ENCODE data around the gene SLC25A24.
"Not testable (repeated sequence)": the region's sequence is repeated elsewhere in the genome, so short reads cannot be mapped to it uniquely, and the experiment has no call there.

Gene SLC25A24

DNA sequence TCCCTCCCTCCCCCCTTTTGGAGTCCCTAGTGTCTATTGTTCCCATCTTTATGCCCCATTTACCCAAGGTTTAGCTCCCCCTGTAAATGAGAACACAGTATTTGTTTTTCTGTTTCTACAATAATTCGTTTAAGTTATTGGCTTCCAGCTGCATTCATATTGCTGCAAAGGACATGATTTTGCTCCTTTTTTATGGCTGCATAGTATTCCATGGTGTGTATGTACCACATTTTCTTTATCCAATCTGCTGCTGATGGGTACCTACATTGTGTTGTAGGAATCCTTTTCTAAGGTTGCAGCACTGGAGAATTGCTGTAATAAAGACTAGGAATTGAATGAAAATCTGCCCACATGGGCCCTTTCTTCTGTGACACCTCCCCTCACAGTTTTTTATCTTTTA lies 6.8 kb downstream of the SLC25A24 start:
- no peak for DNase-seq

GRCh38 chr1:108192581-108192980 lies 7.6 kb downstream of the SLC25A24 start:
- DNase-seq = no peak

- no peak for DNase-seq
These were observed 9.3 kb downstream of the SLC25A24 start for GRCh38 chr1:108190686-108191416.

- DNase-seq = no peak
These were observed 10.0 kb downstream of the SLC25A24 start for GRCh38 chr1:108190001-108190634.

- DNase-seq = no peak
These were observed 11.3 kb downstream of the SLC25A24 start for GRCh38 chr1:108188801-108189200.

- DNase-seq = no peak
These were observed 17.0 kb downstream of the SLC25A24 start for GRCh38 chr1:108182959-108183700.

GRCh38 chr1:108179018-108179417 lies 21.1 kb downstream of the SLC25A24 start:
- DNase-seq = no peak

DNA sequence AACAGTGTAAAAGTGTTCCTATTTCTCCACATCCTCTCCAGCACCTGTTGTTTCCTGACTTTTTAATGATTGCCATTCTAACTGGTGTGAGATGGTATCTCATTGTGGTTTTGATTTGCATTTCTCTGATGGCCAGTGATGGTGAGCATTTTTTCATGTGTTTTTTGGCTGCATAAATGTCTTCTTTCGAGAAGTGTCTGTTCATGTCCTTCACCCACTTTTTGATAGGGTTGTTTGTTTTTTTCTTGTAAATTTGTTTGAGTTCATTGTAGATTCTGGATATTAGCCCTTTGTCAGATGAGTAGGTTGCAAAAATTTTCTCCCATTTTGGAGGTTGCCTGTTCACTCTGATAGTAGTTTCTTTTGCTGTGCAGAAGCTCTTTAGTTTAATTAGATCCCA lies 37.7 kb downstream of the SLC25A24 start:
- not testable (repeated sequence) for DNase-seq

DNA sequence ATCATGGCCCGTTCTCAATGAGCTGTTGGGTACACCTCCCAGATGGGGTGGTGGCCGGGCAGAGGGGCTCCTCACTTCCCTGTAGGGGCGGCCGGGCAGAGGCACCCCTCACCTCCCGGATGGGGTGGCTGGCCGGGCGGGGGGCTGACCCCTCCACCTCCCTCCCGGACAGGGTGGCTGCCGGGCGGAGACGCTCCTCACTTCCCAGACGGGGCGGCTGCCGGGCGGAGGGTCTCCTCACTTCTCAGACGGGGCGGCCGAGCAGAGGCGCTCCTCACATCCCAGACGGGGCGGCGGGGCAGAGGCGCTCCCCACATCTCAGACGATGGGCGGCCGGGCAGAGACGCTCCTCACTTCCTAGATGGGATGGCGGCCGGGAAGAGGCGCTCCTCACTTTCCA lies 40.2 kb downstream of the SLC25A24 start:
- not testable (repeated sequence) for DNase-seq

DNA sequence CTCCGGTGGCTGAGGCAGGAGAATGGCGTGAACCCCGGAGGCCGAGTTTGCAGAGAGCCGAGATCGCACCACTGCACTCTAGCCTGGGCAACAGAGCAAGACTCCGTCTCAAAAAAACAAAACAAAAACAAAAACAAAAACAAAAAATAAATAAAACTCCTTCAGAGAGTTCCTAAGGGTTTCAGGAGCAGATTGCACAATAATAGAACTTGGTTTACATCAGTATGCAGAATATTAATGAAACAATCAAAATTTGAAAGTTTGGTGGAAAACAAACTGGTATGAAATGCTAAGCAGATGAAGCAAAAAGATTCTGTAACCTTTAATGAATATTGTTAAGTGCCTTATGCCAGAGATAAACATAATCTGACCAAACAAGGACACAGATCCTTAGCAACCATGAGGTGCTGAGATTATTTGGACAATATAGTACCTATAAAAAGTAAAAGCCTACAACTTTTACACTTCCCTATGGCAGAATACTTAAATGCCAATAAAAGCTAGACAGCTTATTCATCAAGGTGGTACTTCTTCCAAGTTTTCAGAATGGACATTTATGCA lies 41.2 kb downstream of the SLC25A24 start:
- DNase-seq = no peak

GRCh38 chr1:108154314-108154713 lies 45.8 kb downstream of the SLC25A24 start:
- DNase-seq = no peak

- no peak for DNase-seq
These were observed 47.3 kb downstream of the SLC25A24 start for GRCh38 chr1:108152782-108153222.

DNA sequence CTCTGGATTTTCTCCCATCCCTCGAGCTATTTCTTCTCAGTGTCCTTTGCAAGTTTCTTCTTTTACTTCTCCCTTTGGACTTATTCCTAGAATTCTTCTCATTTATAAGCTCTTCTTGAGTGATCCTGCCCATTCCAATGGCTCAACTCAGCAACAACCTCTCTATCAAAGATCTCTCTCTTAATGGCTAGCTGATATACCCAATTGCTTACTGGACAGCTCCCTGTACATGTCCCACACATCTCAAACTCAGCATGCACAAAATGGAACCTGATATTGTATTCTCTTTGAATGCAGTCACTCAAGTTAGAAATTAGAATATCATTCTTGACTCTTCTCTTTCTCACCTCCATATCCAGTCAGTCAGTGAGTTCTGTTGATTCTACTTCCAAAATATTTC lies 48.6 kb downstream of the SLC25A24 start:
- DNase-seq = no peak

DNA sequence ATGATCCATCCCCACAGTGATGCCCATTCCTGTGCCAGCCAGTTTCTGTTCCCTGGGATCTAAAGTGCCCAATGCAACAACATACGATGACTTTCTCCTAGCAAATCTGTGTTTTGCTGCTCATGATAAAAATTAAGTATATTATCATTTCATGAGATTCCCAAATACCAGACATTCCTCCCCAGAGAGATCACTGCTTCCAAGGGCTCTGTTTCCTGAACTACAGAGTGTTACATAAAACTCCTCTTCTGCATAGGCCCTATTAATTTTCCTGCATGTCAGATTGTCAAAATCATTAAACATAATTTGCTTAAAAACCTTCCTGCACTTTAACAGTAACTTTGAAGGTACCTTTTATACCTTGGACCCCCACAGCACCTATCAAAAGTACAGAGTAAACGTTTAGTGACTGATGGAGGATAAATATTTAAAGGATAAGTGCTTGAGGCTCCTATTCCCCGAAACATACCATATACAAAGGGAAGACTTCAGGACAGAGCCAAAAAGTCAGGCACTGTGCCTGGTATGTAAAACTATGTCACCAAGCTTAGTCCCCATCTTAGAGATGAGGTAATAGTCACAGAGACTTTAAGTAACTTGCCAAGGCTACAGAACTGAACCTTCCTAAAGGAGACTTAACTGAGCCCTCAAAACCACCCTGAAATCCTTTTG lies 50.2 kb downstream of the SLC25A24 start:
- no peak for DNase-seq

- DNase-seq = not testable (repeated sequence)
These were observed 55.6 kb downstream of the SLC25A24 start for GRCh38 chr1:108144569-108144968.

DNA sequence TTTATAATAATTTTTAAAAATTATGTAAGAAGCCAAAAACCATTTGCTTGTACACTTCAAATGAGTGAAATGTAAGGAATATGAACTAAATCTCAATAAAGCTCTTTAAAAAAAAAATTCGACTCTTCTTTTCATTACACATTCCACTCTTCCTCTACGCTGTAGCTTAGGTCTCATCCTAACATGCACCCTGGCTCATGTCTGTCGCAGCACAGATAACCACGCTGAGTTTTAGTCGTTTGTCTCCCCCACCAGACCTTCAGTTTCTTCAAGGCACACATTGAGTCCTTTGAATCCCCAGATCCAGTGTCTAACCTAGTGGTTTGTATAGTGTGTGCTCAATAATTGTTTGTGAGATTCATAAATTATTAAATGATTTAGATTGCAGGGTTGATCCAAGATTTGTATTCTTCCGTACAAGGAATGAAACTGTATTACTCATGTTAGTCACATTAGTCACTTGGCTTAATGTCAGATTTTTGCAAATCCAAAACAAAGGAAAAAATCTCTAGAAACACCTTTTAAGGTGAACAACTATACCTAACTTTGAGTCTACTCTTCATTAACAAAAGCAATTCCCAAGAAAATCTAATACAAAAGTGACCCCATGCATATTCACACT lies 57.3 kb downstream of the SLC25A24 start:
- DNase-seq = no peak

- no peak for DNase-seq
These were observed 57.9 kb downstream of the SLC25A24 start for GRCh38 chr1:108142258-108142657.

DNA sequence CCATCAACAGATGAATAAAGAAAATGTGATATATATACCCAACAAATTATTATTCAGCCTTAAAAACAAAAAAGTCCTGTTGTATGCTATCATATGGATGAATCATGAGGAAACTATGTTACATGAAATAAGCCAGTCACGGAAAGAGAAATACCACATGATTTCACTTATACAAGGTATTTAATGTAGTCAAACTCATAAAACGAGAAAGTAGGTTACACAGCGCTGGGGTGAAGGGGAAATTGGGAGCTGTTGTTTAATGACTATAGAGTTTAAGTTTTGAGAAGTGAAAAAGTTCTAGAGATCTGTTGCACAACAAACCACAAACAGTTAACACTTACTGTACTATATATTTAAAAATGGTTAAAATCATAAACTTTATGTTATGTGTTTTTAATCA lies 58.5 kb downstream of the SLC25A24 start:
- DNase-seq = no peak

DNA sequence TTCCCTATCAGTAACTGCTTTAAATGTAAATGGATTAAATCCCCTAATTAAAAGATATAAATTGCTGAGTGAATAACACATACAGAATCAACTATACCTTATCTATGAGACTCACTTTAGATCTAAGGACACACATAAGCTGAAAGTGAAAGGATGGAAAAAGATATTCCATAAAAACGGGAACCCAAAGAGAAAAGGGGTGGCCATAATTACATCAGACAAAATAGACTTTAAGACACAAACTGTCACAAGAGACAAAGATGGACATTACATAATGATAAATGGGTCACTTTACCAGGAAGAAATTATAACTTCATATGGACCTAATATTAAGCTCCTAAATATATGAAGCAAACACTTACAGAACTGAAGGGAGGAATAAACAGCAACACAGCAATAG lies 59.2 kb downstream of the SLC25A24 start:
- no peak for DNase-seq

DNA sequence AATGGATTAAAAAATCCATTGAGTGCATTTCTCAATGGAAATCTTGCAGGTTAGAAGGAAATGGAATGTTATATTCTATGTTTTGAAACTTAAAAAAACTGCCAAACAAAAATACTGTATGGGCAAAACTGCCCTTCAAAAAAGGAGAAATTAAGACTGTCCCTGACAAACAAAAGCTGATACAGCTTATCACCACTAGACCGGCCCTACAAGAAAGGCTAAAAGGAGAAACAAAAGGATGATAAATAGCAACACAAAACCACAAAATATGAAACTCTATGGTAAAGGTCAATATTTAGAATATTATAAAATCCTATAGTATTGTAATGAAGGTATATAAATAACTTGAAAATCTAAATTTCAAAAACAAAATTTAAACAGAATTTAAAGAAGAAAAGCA lies 60.0 kb downstream of the SLC25A24 start:
- no peak for DNase-seq

GRCh38 chr1:108139555-108139954 lies 60.6 kb downstream of the SLC25A24 start:
- DNase-seq = not testable (repeated sequence)

DNA sequence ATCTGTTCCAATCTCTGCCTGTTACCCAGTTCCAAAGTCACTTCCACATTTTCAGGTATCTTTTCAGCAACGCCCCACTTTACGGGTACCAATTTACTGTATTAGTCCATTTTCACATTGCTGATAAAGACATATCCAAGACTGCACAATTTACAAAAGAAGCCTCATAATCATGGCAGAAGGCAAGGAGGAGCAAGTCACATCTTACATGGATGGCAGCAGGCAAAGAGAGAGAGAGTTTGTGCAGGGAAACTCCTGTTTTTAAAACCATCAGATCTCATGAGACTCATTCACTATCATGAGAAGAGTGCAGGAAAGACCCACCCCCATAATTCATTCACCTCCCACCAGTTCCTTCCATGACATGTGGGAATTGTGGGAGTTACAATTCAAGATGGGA lies 67.0 kb downstream of the SLC25A24 start:
- not testable (repeated sequence) for DNase-seq

DNA sequence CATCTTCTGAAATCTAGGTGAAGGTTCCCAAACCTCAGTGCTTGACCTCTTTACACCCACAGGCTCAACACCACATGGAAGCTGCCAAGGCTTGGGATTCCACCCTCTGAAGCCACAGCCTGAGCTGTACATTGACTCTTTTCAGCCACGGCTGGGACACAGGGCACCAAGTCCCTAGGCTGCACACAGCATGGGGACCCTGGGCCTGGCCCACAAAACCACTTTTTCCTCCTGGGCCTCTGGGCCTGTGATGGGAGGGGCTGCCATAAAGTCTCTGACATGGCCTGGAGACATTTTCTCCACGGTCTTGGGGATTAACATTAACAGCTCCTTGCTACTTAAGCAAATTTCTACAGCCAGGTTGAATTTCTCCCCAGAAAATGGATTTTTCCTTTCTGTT lies 67.8 kb downstream of the SLC25A24 start:
- not testable (repeated sequence) for DNase-seq
